Tibial nerve (tissue), 4 donors: ENCODE results near the gene KLHL9. TPM values are rescaled to one million over a fixed set of nuclear protein-coding genes. Genes with fewer than 3 reads are reported as not detected.

Experiments used
- DNase-seq, 2 donors: peaks; one replicate each; pipeline ENCODE4 v3.0.0-alpha.2; 2019; ENCODE audit warnings: low spot score in 2 of 2
- H3K27ac ChIP-seq, 4 donors: fragments of 200-600 bp; sonication (generic) in 3 of 4; one replicate each; pipeline ENCODE4 v1.5.1; 2017 to 2019; ENCODE audit warnings: mild to moderate bottlenecking in 1 of 4
- H3K27me3 ChIP-seq, 2 donors: fragments of 200-600 bp; sonication (generic) in 1 of 2; one replicate each; pipeline versions ENCODE4 v1.5.1 to v1.6.0; 2017 to 2019
- H3K36me3 ChIP-seq, 3 donors: fragments of 200-600 bp; sonication (generic); one replicate each; pipeline ENCODE4 v1.5.1; 2018 to 2019
- H3K4me1 ChIP-seq, 4 donors: fragments of 200-600 bp; sonication (generic) in 3 of 4; one replicate each; pipeline ENCODE4 v1.5.1; 2017 to 2019
- H3K4me3 ChIP-seq, 4 donors: fragments of 200-600 bp; sonication (generic) in 3 of 4; one replicate each; pipeline ENCODE4 v1.5.1; 2017 to 2019; ENCODE audit warnings: mild to moderate bottlenecking in 1 of 4, moderate library complexity in 1 of 4
- H3K9me3 ChIP-seq, 4 donors: fragments of 200-600 bp; sonication (generic) in 3 of 4; one replicate each; pipeline ENCODE4 v1.5.1; 2017 to 2019
- CTCF ChIP-seq, 5 experiments: fragments of 200-600 bp in 3 of 5; fragments of 450-650 bp in 2 of 5; sonication (generic) in 3 of 5; IDR thresholded peaks; one replicate each; pipeline ENCODE4 v1.5.1; 2016 to 2019; ENCODE audit warnings: antibody characterized with exemption in 5 of 5, mild to moderate bottlenecking in 3 of 5, moderate library complexity in 2 of 5
- EP300 ChIP-seq, 2 donors: sonication (generic); formaldehyde crosslinking; IDR thresholded peaks; one replicate each; pipeline ENCODE4 v1.6.1; 2017; ENCODE audit warnings: antibody characterized with exemption in 2 of 2, mild to moderate bottlenecking in 1 of 2
- POLR2A ChIP-seq, 2 donors: fragments of 450-650 bp; IDR thresholded peaks; one replicate each; pipeline ENCODE4 v1.6.1; 2017; ENCODE audit warnings: antibody characterized with exemption in 2 of 2, mild to moderate bottlenecking in 2 of 2, moderate library complexity in 2 of 2
- WGBS, 2 donors: methylation state at CpG; one replicate each; pipeline ENCODE4 v1.1.5; 2018; 5-methylcytosine and 5-hydroxymethylcytosine counted together
- total RNA-seq, 4 donors: library from RNA; depleted of rRNA; stranded (reverse); fragments of >200 nt; gene quantifications; one replicate each; pipeline ENCODE4 v1.1.0, GENCODE V29; 2016

The KLHL9 gene
- total RNA-seq, 4 donors from 2014 or later: 19.8 to 30.2 (median 25.7) TPM

GRCh38 chr9:21311889-21312288 lies 23.3 kb downstream of the KLHL9 start:
- Histone ChIP-seq H3K9me3 (no peaks in the 10 kb centered on the region), H3K27ac (no peak overlapping the region), H3K4me3 (no peak overlapping the region), H3K36me3 (no peaks in the 10 kb centered on the region), H3K4me1 (peaks cover 0 to 12% (median 0%) of the 10 kb centered on the region in 4 donors), H3K27me3 (no peaks in the 10 kb centered on the region)
- WGBS, 2 donors: 46 to 47% methylated on average over 1 of the region's 1 CpG
- no peak for DNase-seq
- TF ChIP-seq POLR2A (IDR thresholded peaks at IDR 0.05) (no peak), EP300 (IDR thresholded peaks at IDR 0.05) (no peak), CTCF (IDR thresholded peaks at IDR 0.05) (no peak)

GRCh38 chr9:21305213-21305612 lies 30.0 kb downstream of the KLHL9 start, which contains the start of gene IFNA5:
IFNA5 (minus strand) TSS chr9:21305313; CDS start chr9:21305256, 57 bp downstream.
- no peak for TF ChIP-seq CTCF (IDR thresholded peaks at IDR 0.05)
- no peak for TF ChIP-seq EP300 (IDR thresholded peaks at IDR 0.05)
- TF ChIP-seq POLR2A (IDR thresholded peaks at IDR 0.05): no peak
- Histone ChIP-seq H3K36me3 (no peaks in the 10 kb centered on the region), H3K27me3 (no peaks in the 10 kb centered on the region), H3K4me3 (no peak within 1 kb of the TSS), H3K27ac (no peak within 1 kb of the TSS), H3K9me3 (peaks cover 0 to 5% (median 0%) of the 10 kb centered on the region in 4 donors), H3K4me1 (no peaks in the 10 kb centered on the region)
- 76 to 80% methylated on average over 2 of the region's 2 CpGs for WGBS, 2 donors
- no peak for DNase-seq

GRCh38 chr9:21295992-21296391 lies 39.2 kb downstream of the KLHL9 start:
- DNase-seq: no peak
- 56 to 100% methylated on average over 1 of the region's 1 CpG for WGBS, 2 donors
- peaks cover 0 to 5% (median 0%) of the 10 kb centered on the region in 4 donors for H3K9me3 ChIP-seq

GRCh38 chr9:21294904-21295538 lies 40.2 kb downstream of the KLHL9 start:
- no peak for TF ChIP-seq POLR2A (IDR thresholded peaks at IDR 0.05)
- TF ChIP-seq CTCF (IDR thresholded peaks at IDR 0.05): no peak
- no peak for TF ChIP-seq EP300 (IDR thresholded peaks at IDR 0.05)
- no peaks in the 10 kb centered on the region for H3K36me3 ChIP-seq
- no peak for DNase-seq
- WGBS, 2 donors: 63 to 68% methylated on average over 6 of the region's 6 CpGs
- no peaks in the 10 kb centered on the region for H3K9me3 ChIP-seq
- no peak overlapping the region for H3K4me3 ChIP-seq
- H3K27me3 ChIP-seq: no peaks in the 10 kb centered on the region
- H3K4me1 ChIP-seq: no peaks in the 10 kb centered on the region
- no peak overlapping the region for H3K27ac ChIP-seq

More at GRCh38 chr9:21295992-21296391, 39.2 kb downstream of the KLHL9 start:
- H3K27me3 ChIP-seq: no peaks in the 10 kb centered on the region
- H3K36me3 ChIP-seq: no peaks in the 10 kb centered on the region
- TF ChIP-seq POLR2A (IDR thresholded peaks at IDR 0.05) (no peak), CTCF (IDR thresholded peaks at IDR 0.05) (no peak), EP300 (IDR thresholded peaks at IDR 0.05) (no peak)
- H3K4me3 ChIP-seq: no peak overlapping the region
- no peaks in the 10 kb centered on the region for H3K4me1 ChIP-seq
- no peak overlapping the region for H3K27ac ChIP-seq

- no peak for DNase-seq
- Histone ChIP-seq H3K4me3 (no peak overlapping the region), H3K9me3 (no peaks in the 10 kb centered on the region), H3K27ac (no peak overlapping the region), H3K36me3 (no peaks in the 10 kb centered on the region), H3K27me3 (no peaks in the 10 kb centered on the region), H3K4me1 (no peaks in the 10 kb centered on the region)
- 70 to 75% methylated on average over 1 of the region's 1 CpG for WGBS, 2 donors
- no peak for TF ChIP-seq CTCF (IDR thresholded peaks at IDR 0.05)
- no peak for TF ChIP-seq POLR2A (IDR thresholded peaks at IDR 0.05)
- TF ChIP-seq EP300 (IDR thresholded peaks at IDR 0.05): no peak
These were observed 40.8 kb downstream of the KLHL9 start for GRCh38 chr9:21294364-21294774.
